Measurements from ENCODE around the gene AKAP7.

DNA sequence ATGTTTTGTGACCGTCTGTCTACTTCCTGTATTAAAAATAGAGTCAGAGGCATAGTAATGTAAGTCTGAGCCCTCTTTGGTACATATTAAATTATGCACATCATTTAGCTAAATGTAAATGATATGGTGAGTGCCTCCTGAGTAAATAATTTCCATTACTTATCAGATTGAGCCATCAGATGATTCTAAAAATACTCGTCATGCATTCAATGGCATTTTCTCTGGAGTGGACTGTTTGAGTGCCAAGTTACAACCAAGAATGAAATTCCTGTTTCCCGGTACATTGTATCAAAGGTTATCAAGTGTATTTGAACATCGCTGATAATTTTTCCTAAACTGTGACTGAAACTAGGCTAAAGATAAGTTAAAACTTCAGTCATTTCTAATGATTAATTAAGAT is 81.0 kb downstream of the AKAP7 start:
- TF ChIP-seq, protein P1, sequence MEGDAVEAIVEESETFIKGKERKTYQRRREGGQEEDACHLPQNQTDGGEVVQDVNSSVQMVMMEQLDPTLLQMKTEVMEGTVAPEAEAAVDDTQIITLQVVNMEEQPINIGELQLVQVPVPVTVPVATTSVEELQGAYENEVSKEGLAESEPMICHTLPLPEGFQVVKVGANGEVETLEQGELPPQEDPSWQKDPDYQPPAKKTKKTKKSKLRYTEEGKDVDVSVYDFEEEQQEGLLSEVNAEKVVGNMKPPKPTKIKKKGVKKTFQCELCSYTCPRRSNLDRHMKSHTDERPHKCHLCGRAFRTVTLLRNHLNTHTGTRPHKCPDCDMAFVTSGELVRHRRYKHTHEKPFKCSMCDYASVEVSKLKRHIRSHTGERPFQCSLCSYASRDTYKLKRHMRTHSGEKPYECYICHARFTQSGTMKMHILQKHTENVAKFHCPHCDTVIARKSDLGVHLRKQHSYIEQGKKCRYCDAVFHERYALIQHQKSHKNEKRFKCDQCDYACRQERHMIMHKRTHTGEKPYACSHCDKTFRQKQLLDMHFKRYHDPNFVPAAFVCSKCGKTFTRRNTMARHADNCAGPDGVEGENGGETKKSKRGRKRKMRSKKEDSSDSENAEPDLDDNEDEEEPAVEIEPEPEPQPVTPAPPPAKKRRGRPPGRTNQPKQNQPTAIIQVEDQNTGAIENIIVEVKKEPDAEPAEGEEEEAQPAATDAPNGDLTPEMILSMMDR (IDR thresholded peaks at IDR 0.05; ENCODE audit: low read length), result no peak
- no peak for TF ChIP-seq EZH2phosphoT487 (IDR thresholded peaks at IDR 0.05; ENCODE audit: low read length)
- TF ChIP-seq EZH2 (optimal IDR thresholded peaks at IDR 0.05; ENCODE audit: low read depth, low read length), result no peak

Measured in MM.1S (cell line).